GM12878 (cell line): ENCODE data around the gene SORL1. TPM values are rescaled to one million over a fixed set of nuclear protein-coding genes. Genes with fewer than 3 reads are reported as not detected.
A peak's percentile ranks its signal among the peaks of the same experiment; 100 is the strongest.

Source experiments
- ATF7 ChIP-seq: fragments of 450-650 bp; IDR thresholded peaks from 2 replicates; pipeline ENCODE4 v1.6.1; 2016; ENCODE audit warnings: low read depth, mild to moderate bottlenecking
- CBFB ChIP-seq: IDR thresholded peaks from 2 replicates; pipeline ENCODE4 v1.6.1; 2016; ENCODE audit warnings: antibody characterized with exemption, low read depth
- CBX3 ChIP-seq: fragments of 200-600 bp; sonication (generic); IDR thresholded peaks from 2 replicates; pipeline ENCODE4 v1.6.1; 2016; ENCODE audit warnings: low read depth, borderline replicate concordance
- CREB1 ChIP-seq: IDR thresholded peaks from 2 replicates; pipeline ENCODE4 v1.6.1; 2012; ENCODE audit warnings: low read depth, mild to moderate bottlenecking, inconsistent platforms
- EED ChIP-seq: sonication (generic); IDR thresholded peaks from 2 replicates; pipeline ENCODE4 v1.6.1; 2016; ENCODE audit warnings: antibody characterized with exemption, low read depth
- ETV6 ChIP-seq, 2 experiments: fragments of 450-650 bp in 1 of 2; IDR thresholded peaks in 1 of 2; conservative IDR thresholded peaks in 1 of 2; 2 replicates each; pipeline ENCODE4 v1.6.1; 2014; ENCODE audit warnings: antibody characterized with exemption in 1 of 2, borderline replicate concordance in 1 of 2, low read depth in 1 of 2, mild to moderate bottlenecking in 1 of 2, moderate library complexity in 1 of 2
- FOXM1 ChIP-seq: IDR thresholded peaks from 2 replicates; pipeline ENCODE4 v1.6.1; 2012; ENCODE audit warnings: low read depth, mild to moderate bottlenecking, inconsistent platforms, low read length, moderate library complexity
- HCFC1 ChIP-seq: fragments of 150-350 bp; IDR thresholded peaks from 2 replicates; pipeline ENCODE4 v1.6.1; 2014; ENCODE audit warnings: low read length
- IKZF1 ChIP-seq: fragments of 450-650 bp; conservative IDR thresholded peaks from 2 replicates; pipeline ENCODE4 v1.6.1; 2017; ENCODE audit warnings: antibody characterized with exemption, mild to moderate bottlenecking
- JUND ChIP-seq: IDR thresholded peaks from 2 replicates; pipeline ENCODE4 v1.6.1; 2012; ENCODE audit warnings: low read depth, mild to moderate bottlenecking, low read length, improper control_type of control experiment, moderate library complexity
- MEF2A ChIP-seq: IDR thresholded peaks from 2 replicates; pipeline ENCODE4 v1.6.1; 2011; ENCODE audit warnings: low read depth, mild to moderate bottlenecking, low read length, moderate library complexity; ENCODE audit not compliant: insufficient read depth
- MTA3 ChIP-seq: IDR thresholded peaks from 2 replicates; pipeline ENCODE4 v1.6.1; 2012; ENCODE audit warnings: low read length, inconsistent platforms, borderline replicate concordance
- NFIC ChIP-seq: IDR thresholded peaks from 2 replicates; pipeline ENCODE4 v1.6.1; 2012; ENCODE audit warnings: low read depth, mild to moderate bottlenecking, inconsistent platforms, low read length, moderate library complexity
- POLR2A ChIP-seq: IDR thresholded peaks from 2 replicates; pipeline ENCODE4 v1.6.1; 2011; ENCODE audit warnings: low read depth, mild to moderate bottlenecking, low read length
- POLR2AphosphoS2 ChIP-seq: IDR thresholded peaks from 2 replicates; pipeline ENCODE4 v1.6.1; 2011; ENCODE audit warnings: low read depth, mild to moderate bottlenecking, low read length, improper control_type of control experiment, moderate library complexity
- RELA ChIP-seq: fragments of 450-650 bp; IDR thresholded peaks from 2 replicates; pipeline ENCODE4 v1.8.0; 2014; ENCODE audit warnings: borderline replicate concordance; ENCODE audit not compliant: partially characterized antibody
- RELB ChIP-seq: fragments of 450-650 bp; IDR thresholded peaks from 2 replicates; pipeline ENCODE4 v1.6.1; 2017; ENCODE audit warnings: low read depth, mild to moderate bottlenecking, moderate library complexity
- RFX5 ChIP-seq: IDR thresholded peaks from 2 replicates; pipeline ENCODE4 v1.6.1; 2011; ENCODE audit warnings: low read depth, low read length, improper control_type of control experiment
- SIX5 ChIP-seq: IDR thresholded peaks from 2 replicates; pipeline ENCODE4 v1.6.1; 2011; ENCODE audit warnings: mild to moderate bottlenecking, low read depth, low read length, moderate library complexity; ENCODE audit not compliant: severe bottlenecking
- SRF ChIP-seq, 2 experiments: IDR thresholded peaks; 2 replicates each; pipeline ENCODE4 v1.6.1; 2011; ENCODE audit warnings: low read depth in 2 of 2, low read length in 2 of 2, mild to moderate bottlenecking in 1 of 2, moderate library complexity in 1 of 2
- STAT1 ChIP-seq: fragments of 450-650 bp; conservative IDR thresholded peaks from 2 replicates; pipeline ENCODE4 v1.6.1; 2014; ENCODE audit warnings: antibody characterized with exemption, mild to moderate bottlenecking
- STAT3 ChIP-seq: IDR thresholded peaks from 2 replicates; pipeline ENCODE4 v1.6.1; 2011; ENCODE audit warnings: low read depth, low read length, improper control_type of control experiment
- TCF7 ChIP-seq: IDR thresholded peaks from 2 replicates; pipeline ENCODE4 v1.6.1; 2014; ENCODE audit warnings: antibody characterized with exemption, borderline replicate concordance
- USF2 ChIP-seq: IDR thresholded peaks from 2 replicates; pipeline ENCODE4 v1.6.1; 2011; ENCODE audit warnings: low read depth, low read length, improper control_type of control experiment, borderline replicate concordance
- ZNF274 ChIP-seq: IDR thresholded peaks from one replicate; pipeline ENCODE4 v1.8.0; 2011; ENCODE audit not compliant: insufficient read length, insufficient read depth
- polyA plus RNA-seq, 11 experiments: library from polyadenylated mRNA; depleted of rRNA in 4 of 11; unstranded in 6 of 11; stranded (reverse) in 5 of 11; fragments of >200 nt; fragmentation: Nextera tagmentation in 4 of 11; fragmentation: Illumina TruSeq in 1 of 11; extraction: Ambion mirVana in 4 of 11; extraction: Trizol in 1 of 11; gene quantifications; 1 replicate in 1 of 11; 2 replicates in 10 of 11; pipeline versions ENCODE4 v1.2.1 to v1.2.3, GENCODE V29; 2011 to 2016; ENCODE audit warnings: inconsistent platforms in 2 of 11, missing spikeins in 2 of 11, low read depth in 1 of 11
- total RNA-seq, 4 experiments: library from RNA; depleted of rRNA in 3 of 4; stranded (reverse); fragments of >200 nt in 3 of 4; fragmentation: Illumina TruSeq in 1 of 4; extraction: Trizol in 1 of 4; gene quantifications; 2 replicates each; pipeline versions ENCODE4 v1.2.1 to v1.2.3, GENCODE V29; 2013 to 2021
- TF ChIP-seq, protein P1 (sequence below): IDR thresholded peaks from 2 replicates; pipeline ENCODE4 v1.6.1; 2011; ENCODE audit warnings: low read depth, mild to moderate bottlenecking, low read length, moderate library complexity, borderline replicate concordance; ENCODE audit errors: extremely low read depth
- TF ChIP-seq, protein P2 (sequence below): IDR thresholded peaks from 2 replicates; pipeline ENCODE4 v1.6.1; 2012; ENCODE audit warnings: low read depth, low read length, improper control_type of control experiment
- TF ChIP-seq, protein P3 (sequence below): fragments of 450-650 bp; IDR thresholded peaks from 2 replicates; pipeline ENCODE4 v1.6.1; 2014; ENCODE audit warnings: mild to moderate bottlenecking

The SORL1 gene
- total and polyA plus RNA-seq, 10 of the 15 experiments (the other 5 are each of a cell fraction or from before 2014, with no cell fraction given): 20.2 to 107 (median 59.9) TPM

GRCh38 chr11:121589946-121590537 lies 137.9 kb downstream of the SORL1 start (continued):
- peak; percentile 99 for TF ChIP-seq RELB
- TF ChIP-seq POLR2AphosphoS2: no peak
- no peak for TF ChIP-seq POLR2A
- TF ChIP-seq ZNF274: no peak
- TF ChIP-seq CREB1: peak; percentile 69; the same call in 1 of the 2 replicates
- no peak for TF ChIP-seq HCFC1
- peak; percentile 100 for TF ChIP-seq STAT3
- TF ChIP-seq CBFB: peak; percentile 69; the same call in 1 of the 2 replicates
- TF ChIP-seq, protein P1, sequence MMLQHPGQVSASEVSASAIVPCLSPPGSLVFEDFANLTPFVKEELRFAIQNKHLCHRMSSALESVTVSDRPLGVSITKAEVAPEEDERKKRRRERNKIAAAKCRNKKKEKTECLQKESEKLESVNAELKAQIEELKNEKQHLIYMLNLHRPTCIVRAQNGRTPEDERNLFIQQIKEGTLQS: no peak
- TF ChIP-seq, protein P2, sequence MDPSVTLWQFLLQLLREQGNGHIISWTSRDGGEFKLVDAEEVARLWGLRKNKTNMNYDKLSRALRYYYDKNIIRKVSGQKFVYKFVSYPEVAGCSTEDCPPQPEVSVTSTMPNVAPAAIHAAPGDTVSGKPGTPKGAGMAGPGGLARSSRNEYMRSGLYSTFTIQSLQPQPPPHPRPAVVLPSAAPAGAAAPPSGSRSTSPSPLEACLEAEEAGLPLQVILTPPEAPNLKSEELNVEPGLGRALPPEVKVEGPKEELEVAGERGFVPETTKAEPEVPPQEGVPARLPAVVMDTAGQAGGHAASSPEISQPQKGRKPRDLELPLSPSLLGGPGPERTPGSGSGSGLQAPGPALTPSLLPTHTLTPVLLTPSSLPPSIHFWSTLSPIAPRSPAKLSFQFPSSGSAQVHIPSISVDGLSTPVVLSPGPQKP: no peak
- peak; percentile 71; the same call in 1 of the 2 replicates for TF ChIP-seq JUND
- peak; percentile 87 for TF ChIP-seq RELA
- TF ChIP-seq IKZF1: peak; percentile 98
- TF ChIP-seq NFIC: peak; percentile 100
- TF ChIP-seq ATF7: peak; percentile 83
- TF ChIP-seq, protein P3, sequence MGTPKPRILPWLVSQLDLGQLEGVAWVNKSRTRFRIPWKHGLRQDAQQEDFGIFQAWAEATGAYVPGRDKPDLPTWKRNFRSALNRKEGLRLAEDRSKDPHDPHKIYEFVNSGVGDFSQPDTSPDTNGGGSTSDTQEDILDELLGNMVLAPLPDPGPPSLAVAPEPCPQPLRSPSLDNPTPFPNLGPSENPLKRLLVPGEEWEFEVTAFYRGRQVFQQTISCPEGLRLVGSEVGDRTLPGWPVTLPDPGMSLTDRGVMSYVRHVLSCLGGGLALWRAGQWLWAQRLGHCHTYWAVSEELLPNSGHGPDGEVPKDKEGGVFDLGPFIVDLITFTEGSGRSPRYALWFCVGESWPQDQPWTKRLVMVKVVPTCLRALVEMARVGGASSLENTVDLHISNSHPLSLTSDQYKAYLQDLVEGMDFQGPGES: no peak
- no peak for TF ChIP-seq USF2
- TF ChIP-seq CBX3: no peak
- TF ChIP-seq MEF2A: peak; percentile 96
- 0 out of 2 replicates have a peak, but pooled peaks have one; percentile 7 for TF ChIP-seq RFX5
- peak; percentile 99 for TF ChIP-seq EED
- TF ChIP-seq STAT1: no peak
- TF ChIP-seq TCF7: peak; percentile 67; the same call in 1 of the 2 replicates
- TF ChIP-seq SRF (IDR thresholded peaks at IDR 0.05; ENCODE audit: low read depth in 2 of 2, low read length in 2 of 2): 0 out of 4 replicates have a peak, but pooled peaks of 1 of the 2 experiments have one; percentile 13
- peak; percentile 11 for TF ChIP-seq SIX5
- peak; percentile 97 for TF ChIP-seq MTA3
- TF ChIP-seq ETV6 (conservative IDR thresholded peaks at IDR 0.05 in 1 of 2, IDR thresholded peaks at IDR 0.05 in 1 of 2; ENCODE audit: borderline replicate concordance in 1 of 2, low read depth in 1 of 2): peak in 1 of 2 experiments; percentile 91; a peak in 2 of 4 replicates
- TF ChIP-seq FOXM1: peak; percentile 98
